Gastrocnemius medialis (tissue), 4 donors: Measurements from ENCODE around the gene LNX1. TPM values are rescaled to one million over a fixed set of nuclear protein-coding genes. Genes with fewer than 3 reads are reported as not detected.

ENCODE experiments used
- ATAC-seq, 2 donors: fragments of 150-250 bp; one replicate each; pipeline ENCODE4 v1.9.1; 2016
- DNase-seq, 2 donors: peaks; one replicate each; pipeline ENCODE4 v3.0.0-alpha.2; 2019
- H3K27ac ChIP-seq, 4 donors: fragments of 200-600 bp; sonication (generic); 1 replicate in 1 of 4; 2 replicates in 3 of 4; pipeline ENCODE4 v1.5.1; 2016 to 2018; ENCODE audit warnings: mild to moderate bottlenecking in 2 of 4, moderate library complexity in 1 of 4
- H3K27me3 ChIP-seq, 3 donors: fragments of 200-600 bp; sonication (generic) in 2 of 3; 1 replicate in 1 of 3; 2 replicates in 2 of 3; pipeline versions ENCODE4 v1.5.1 to v1.6.0; 2016 to 2019; ENCODE audit warnings: mild to moderate bottlenecking in 1 of 3, moderate library complexity in 1 of 3
- H3K36me3 ChIP-seq, 2 donors: fragments of 200-600 bp; sonication (generic) in 1 of 2; one replicate each; pipeline ENCODE4 v1.5.1; 2017 to 2018
- H3K4me1 ChIP-seq, 2 donors: fragments of 200-600 bp; sonication (generic) in 1 of 2; one replicate each; pipeline ENCODE4 v1.5.1; 2016 to 2017; ENCODE audit warnings: mild to moderate bottlenecking in 2 of 2
- H3K4me3 ChIP-seq, 4 donors: fragments of 200-600 bp; sonication (generic) in 3 of 4; 1 replicate in 1 of 4; 2 replicates in 3 of 4; pipeline ENCODE4 v1.5.1; 2016 to 2019; ENCODE audit warnings: mild to moderate bottlenecking in 2 of 4
- H3K9me3 ChIP-seq, 3 donors: fragments of 200-600 bp; sonication (generic) in 2 of 3; 1 replicate in 1 of 3; 2 replicates in 2 of 3; pipeline ENCODE4 v1.5.1; 2016 to 2019
- CTCF ChIP-seq, 5 experiments: fragments of 450-650 bp in 3 of 5; fragments of 200-600 bp in 2 of 5; sonication (generic) in 2 of 5; IDR thresholded peaks in 4 of 5; conservative IDR thresholded peaks in 1 of 5; 1 replicate in 4 of 5; 2 replicates in 1 of 5; pipeline ENCODE4 v1.5.1; 2016 to 2019; ENCODE audit warnings: antibody characterized with exemption in 5 of 5, mild to moderate bottlenecking in 3 of 5, moderate library complexity in 3 of 5
- POLR2A ChIP-seq, 2 donors: fragments of 450-650 bp; IDR thresholded peaks; one replicate each; pipeline ENCODE4 v1.6.1; 2017; ENCODE audit warnings: antibody characterized with exemption in 2 of 2, mild to moderate bottlenecking in 2 of 2, moderate library complexity in 2 of 2
- in situ Hi-C, 4 donors: fragments of 200-750 bp; cut with MboI; loops; one replicate each; pipeline versions ENCODE4 v1.15.0 to v1.8.0; 2017; ENCODE audit warnings: low sequenced_read_pairs in 4 of 4
- intact Hi-C: fragments of 100-400 bp; cut with DNase I; formaldehyde crosslinking; loops from one replicate; pipeline ENCODE4 v1.15.1; 2023; ENCODE audit warnings: low total_unique reads
- total RNA-seq, 4 donors: library from RNA; depleted of rRNA; stranded (reverse); fragments of >200 nt; gene quantifications; one replicate each; pipeline versions ENCODE4 v1.1.0 to v1.2.3, GENCODE V29; 2016

The LNX1 gene
- total RNA-seq, 4 donors from 2014 or later: 7.0 to 12.3 (median 11.0) TPM

GRCh38 chr4:53529025-53529424 lies 62.3 kb downstream of the LNX1 start:
- no peaks in the 10 kb centered on the region for H3K27me3 ChIP-seq
- in situ Hi-C loops: no loop called here
- no peak for TF ChIP-seq POLR2A (IDR thresholded peaks at IDR 0.05)
- no peak overlapping the region for H3K27ac ChIP-seq
- DNase-seq (no peak), ATAC-seq (no peak)
- no peaks in the 10 kb centered on the region for H3K9me3 ChIP-seq
- no peaks in the 10 kb centered on the region for H3K36me3 ChIP-seq
- no peak overlapping the region for H3K4me3 ChIP-seq
- H3K4me1 ChIP-seq: peaks cover 3% of the 10 kb centered on the region in 2 donors
- intact Hi-C loops: no loop called here

GRCh38 chr4:53527930-53528329 lies 63.4 kb downstream of the LNX1 start:
- H3K27ac ChIP-seq: no peak overlapping the region
- H3K36me3 ChIP-seq: no peaks in the 10 kb centered on the region
- DNase-seq: no peak
- no peaks in the 10 kb centered on the region for H3K9me3 ChIP-seq
- no peak for ATAC-seq
- no peak overlapping the region for H3K4me3 ChIP-seq
- peaks cover 3% of the 10 kb centered on the region in 2 donors for H3K4me1 ChIP-seq
- intact Hi-C loops: no loop called here
- TF ChIP-seq CTCF (IDR thresholded peaks at IDR 0.05 in 4 of 5, conservative IDR thresholded peaks at IDR 0.05 in 1 of 5) (no peak), POLR2A (IDR thresholded peaks at IDR 0.05) (no peak)
- in situ Hi-C loops: no loop called here
- H3K27me3 ChIP-seq: no peaks in the 10 kb centered on the region

- Histone ChIP-seq H3K27me3 (no peaks in the 10 kb centered on the region), H3K36me3 (no peaks in the 10 kb centered on the region), H3K9me3 (no peaks in the 10 kb centered on the region), H3K4me3 (no peak overlapping the region), H3K27ac (no peak overlapping the region), H3K4me1 (peaks cover 0 to 3% of the 10 kb centered on the region in 2 donors)
- intact Hi-C loops: no loop called here
- TF ChIP-seq CTCF (IDR thresholded peaks at IDR 0.05 in 4 of 5, conservative IDR thresholded peaks at IDR 0.05 in 1 of 5): no peak
- TF ChIP-seq POLR2A (IDR thresholded peaks at IDR 0.05): no peak
- in situ Hi-C loops: no loop called here
- no peak for DNase-seq
- ATAC-seq: no peak
Observed at GRCh38 chr4:53527326-53527725, 64.0 kb downstream of the LNX1 start.

GRCh38 chr4:53522334-53522733 lies 69.0 kb downstream of the LNX1 start:
- TF ChIP-seq POLR2A (IDR thresholded peaks at IDR 0.05) (no peak), CTCF (IDR thresholded peaks at IDR 0.05 in 4 of 5, conservative IDR thresholded peaks at IDR 0.05 in 1 of 5) (no peak)
- ATAC-seq (no peak), DNase-seq (no peak)
- in situ Hi-C loops (loop anchor here in 1 of 4 donors (25.0 kb wide), 1 partner anchor 90 kb away; no protein-coding TSS in a partner anchor), intact Hi-C loops (no loop called here)
- Histone ChIP-seq H3K4me3 (no peak overlapping the region), H3K36me3 (no peaks in the 10 kb centered on the region), H3K9me3 (no peaks in the 10 kb centered on the region), H3K4me1 (no peaks in the 10 kb centered on the region), H3K27ac (no peak overlapping the region), H3K27me3 (no peaks in the 10 kb centered on the region)

GRCh38 chr4:53520116-53520515 lies 71.2 kb downstream of the LNX1 start:
- in situ Hi-C loops (loop anchor here in 1 of 4 donors (25.0 kb wide), 1 partner anchor 92 kb away; no protein-coding TSS in a partner anchor), intact Hi-C loops (no loop called here)
- H3K27me3 ChIP-seq: no peaks in the 10 kb centered on the region
- H3K4me1 ChIP-seq: no peaks in the 10 kb centered on the region
- ATAC-seq (no peak), DNase-seq (no peak)
- no peak overlapping the region for H3K4me3 ChIP-seq
- no peaks in the 10 kb centered on the region for H3K36me3 ChIP-seq
- no peak overlapping the region for H3K27ac ChIP-seq
- no peak for TF ChIP-seq CTCF (IDR thresholded peaks at IDR 0.05 in 4 of 5, conservative IDR thresholded peaks at IDR 0.05 in 1 of 5)
- TF ChIP-seq POLR2A (IDR thresholded peaks at IDR 0.05): no peak
- H3K9me3 ChIP-seq: no peaks in the 10 kb centered on the region
